A549 (cell line): ENCODE measurements around the gene CCDC7.
"Not testable (repeated sequence)": the region's sequence is repeated elsewhere in the genome, so short reads cannot be mapped to it uniquely, and the experiment has no call there.

ENCODE experiments used
- CHD2 ChIP-seq: fragments of 150-350 bp; IDR thresholded peaks from 2 replicates; pipeline ENCODE4 v1.6.1; 2014; ENCODE audit warnings: low read length; ENCODE audit not compliant: partially characterized antibody
- EP300 ChIP-seq, 2 experiments: fragments of >200 bp; sonication (Bioruptor Twin); formaldehyde crosslinking; IDR thresholded peaks; 2 replicates in 1 of 2; 3 replicates in 1 of 2; pipeline ENCODE4 v1.6.1; 2016 to 2017
- HES2 ChIP-seq: fragments of >200 bp; sonication (Bioruptor Twin); formaldehyde crosslinking; IDR thresholded peaks from 2 replicates; pipeline ENCODE4 v1.6.1; 2016
- KDM1A ChIP-seq: fragments of 200-600 bp; sonication (generic); IDR thresholded peaks from 2 replicates; pipeline ENCODE4 v1.6.1; 2016; ENCODE audit warnings: low read depth, mild to moderate bottlenecking
- MAFK ChIP-seq: fragments of 450-650 bp; IDR thresholded peaks from 2 replicates; pipeline ENCODE4 v1.6.1; 2014; ENCODE audit not compliant: partially characterized antibody
- RAD21 ChIP-seq, 2 experiments: fragments of >200 bp in 1 of 2; sonication (Bioruptor Twin) in 1 of 2; formaldehyde crosslinking in 1 of 2; IDR thresholded peaks in 1 of 2; conservative IDR thresholded peaks in 1 of 2; 2 replicates in 1 of 2; 3 replicates in 1 of 2; pipeline ENCODE4 v1.6.1; 2012 to 2018; ENCODE audit warnings: inconsistent platforms in 1 of 2
- RFX5 ChIP-seq: fragments of 450-650 bp; IDR thresholded peaks from 2 replicates; pipeline ENCODE4 v1.7.1; 2014; ENCODE audit warnings: antibody characterized with exemption, mild to moderate bottlenecking, moderate library complexity
- RNF2 ChIP-seq: fragments of 200-600 bp; sonication (generic); IDR thresholded peaks from 2 replicates; pipeline ENCODE4 v1.6.1; 2016; ENCODE audit warnings: low read depth, mild to moderate bottlenecking, antibody characterized with exemption, moderate library complexity, borderline replicate concordance
- TF ChIP-seq, protein P1 (sequence below): fragments of 450-650 bp; IDR thresholded peaks from 2 replicates; pipeline ENCODE4 v1.6.1; 2014; ENCODE audit warnings: antibody characterized with exemption
- TF ChIP-seq, protein P2 (sequence below): fragments of >200 bp; sonication (Bioruptor Twin); formaldehyde crosslinking; IDR thresholded peaks from 3 replicates; pipeline ENCODE4 v1.5.1; 2016

- TF ChIP-seq HES2; CHD2; MAFK; RAD21 (conservative IDR thresholded peaks at IDR 0.05 in 1 of 2, IDR thresholded peaks at IDR 0.05 in 1 of 2); RFX5; RNF2; EP300 (IDR thresholded peaks at IDR 0.05); KDM1A: not testable (repeated sequence)
- TF ChIP-seq, protein P1, sequence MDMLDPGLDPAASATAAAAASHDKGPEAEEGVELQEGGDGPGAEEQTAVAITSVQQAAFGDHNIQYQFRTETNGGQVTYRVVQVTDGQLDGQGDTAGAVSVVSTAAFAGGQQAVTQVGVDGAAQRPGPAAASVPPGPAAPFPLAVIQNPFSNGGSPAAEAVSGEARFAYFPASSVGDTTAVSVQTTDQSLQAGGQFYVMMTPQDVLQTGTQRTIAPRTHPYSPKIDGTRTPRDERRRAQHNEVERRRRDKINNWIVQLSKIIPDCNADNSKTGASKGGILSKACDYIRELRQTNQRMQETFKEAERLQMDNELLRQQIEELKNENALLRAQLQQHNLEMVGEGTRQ = not testable (repeated sequence)
- TF ChIP-seq, protein P2, sequence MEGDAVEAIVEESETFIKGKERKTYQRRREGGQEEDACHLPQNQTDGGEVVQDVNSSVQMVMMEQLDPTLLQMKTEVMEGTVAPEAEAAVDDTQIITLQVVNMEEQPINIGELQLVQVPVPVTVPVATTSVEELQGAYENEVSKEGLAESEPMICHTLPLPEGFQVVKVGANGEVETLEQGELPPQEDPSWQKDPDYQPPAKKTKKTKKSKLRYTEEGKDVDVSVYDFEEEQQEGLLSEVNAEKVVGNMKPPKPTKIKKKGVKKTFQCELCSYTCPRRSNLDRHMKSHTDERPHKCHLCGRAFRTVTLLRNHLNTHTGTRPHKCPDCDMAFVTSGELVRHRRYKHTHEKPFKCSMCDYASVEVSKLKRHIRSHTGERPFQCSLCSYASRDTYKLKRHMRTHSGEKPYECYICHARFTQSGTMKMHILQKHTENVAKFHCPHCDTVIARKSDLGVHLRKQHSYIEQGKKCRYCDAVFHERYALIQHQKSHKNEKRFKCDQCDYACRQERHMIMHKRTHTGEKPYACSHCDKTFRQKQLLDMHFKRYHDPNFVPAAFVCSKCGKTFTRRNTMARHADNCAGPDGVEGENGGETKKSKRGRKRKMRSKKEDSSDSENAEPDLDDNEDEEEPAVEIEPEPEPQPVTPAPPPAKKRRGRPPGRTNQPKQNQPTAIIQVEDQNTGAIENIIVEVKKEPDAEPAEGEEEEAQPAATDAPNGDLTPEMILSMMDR = not testable (repeated sequence)
Observed at GRCh38 chr10:32909970-32910369, 464.0 kb downstream of the CCDC7 start.
